K562 (cell line): ENCODE measurements around the gene P2RY11. TPM values are rescaled to one million over a fixed set of nuclear protein-coding genes. Genes with fewer than 3 reads are reported as not detected.
A peak's percentile ranks its signal among the peaks of the same experiment; 100 is the strongest.

Experiments used
- ADNP ChIP-seq: fragments of 200-800 bp; sonication (Bioruptor generic); IDR thresholded peaks from 2 replicates; pipeline ENCODE4 v1.6.1; 2016; ENCODE audit warnings: missing genetic modification characterization, missing compliant biosample characterization
- BCOR ChIP-seq: fragments of 450-650 bp; IDR thresholded peaks from 2 replicates; pipeline ENCODE4 v1.6.1; 2016
- BRD9 ChIP-seq: fragments of 450-650 bp; IDR thresholded peaks from 2 replicates; pipeline ENCODE4 v1.6.1; 2018; ENCODE audit warnings: low read depth; ENCODE audit not compliant: partially characterized antibody
- EGR1 ChIP-seq: fragments of 450-650 bp; conservative IDR thresholded peaks from 2 replicates; pipeline ENCODE4 v1.6.1; 2017; ENCODE audit warnings: mild to moderate bottlenecking
- ELF1 ChIP-seq: fragments of 200-800 bp; sonication (Bioruptor generic); IDR thresholded peaks from 2 replicates; pipeline ENCODE4 v1.6.1; 2016; ENCODE audit warnings: missing genetic modification characterization, missing compliant biosample characterization
- FOXO4 ChIP-seq: fragments of 450-650 bp; formaldehyde crosslinking; IDR thresholded peaks from 2 replicates; pipeline ENCODE4 v1.4.0; 2020; ENCODE audit warnings: mild to moderate bottlenecking, moderate library complexity
- GATAD2B ChIP-seq: fragments of 450-650 bp; IDR thresholded peaks from 2 replicates; pipeline ENCODE4 v1.6.1; 2017; ENCODE audit warnings: mild to moderate bottlenecking, borderline replicate concordance
- HDAC2 ChIP-seq: fragments of 450-650 bp; IDR thresholded peaks from 2 replicates; pipeline ENCODE4 v1.6.1; 2016; ENCODE audit warnings: mild to moderate bottlenecking
- IFI16 ChIP-seq: fragments of 250-450 bp; sonication (Bioruptor Pico); IDR thresholded peaks from 2 replicates; pipeline ENCODE4 v2.1.2; 2022; ENCODE audit warnings: mild to moderate bottlenecking, inconsistent platforms
- IRF9 ChIP-seq: fragments of 450-650 bp; IDR thresholded peaks from 2 replicates; pipeline ENCODE4 v1.6.1; 2016; ENCODE audit warnings: missing biosample characterization, missing genetic modification characterization
- LEF1 ChIP-seq: fragments of 450-650 bp; IDR thresholded peaks from 2 replicates; pipeline ENCODE4 v1.6.1; 2016; ENCODE audit warnings: mild to moderate bottlenecking
- MCM5 ChIP-seq: fragments of 450-650 bp; IDR thresholded peaks from 2 replicates; pipeline ENCODE4 v1.6.1; 2016; ENCODE audit warnings: low read depth
- MITF ChIP-seq: IDR thresholded peaks from 2 replicates; pipeline ENCODE4 v1.6.1; 2014; ENCODE audit warnings: antibody characterized with exemption
- MXD1 ChIP-seq: fragments of 250-450 bp; sonication (Bioruptor Pico); IDR thresholded peaks from 2 replicates; pipeline ENCODE4 v1.8.0; 2021; ENCODE audit warnings: borderline replicate concordance, mild to moderate bottlenecking, moderate library complexity; ENCODE audit not compliant: poor library complexity, severe bottlenecking
- PATZ1 ChIP-seq: fragments of 250-450 bp; sonication (Bioruptor Pico); IDR thresholded peaks from 2 replicates; pipeline ENCODE4 v1.5.0; 2020; ENCODE audit warnings: mild to moderate bottlenecking, borderline replicate concordance
- POLR2A ChIP-seq: fragments of 450-650 bp; conservative IDR thresholded peaks from 2 replicates; pipeline ENCODE4 v1.6.1; 2016
- RBM34 ChIP-seq: fragments of 200-400 bp; formaldehyde crosslinking; IDR thresholded peaks from 2 replicates; pipeline ENCODE4 v1.6.1; 2018; ENCODE audit warnings: low read length, borderline replicate concordance; ENCODE audit not compliant: insufficient read depth
- UBTF ChIP-seq, 2 experiments: IDR thresholded peaks; 2 replicates each; pipeline ENCODE4 v1.6.1; 2012; ENCODE audit warnings: improper control_type of control experiment in 2 of 2, low read depth in 2 of 2, low read length in 2 of 2, borderline replicate concordance in 1 of 2
- ZC3H4 ChIP-seq: sonication (generic); formaldehyde crosslinking; IDR thresholded peaks from 2 replicates; pipeline ENCODE4 v1.9.0; 2021; ENCODE audit warnings: missing genetic modification reagents, borderline replicate concordance
- ZNF143 ChIP-seq: sonication (generic); formaldehyde crosslinking; IDR thresholded peaks from 2 replicates; pipeline ENCODE4 v1.9.0; 2022; ENCODE audit warnings: mild to moderate bottlenecking, missing genetic modification reagents
- ZNF324 ChIP-seq: fragments of 250-450 bp; sonication (Bioruptor Pico); IDR thresholded peaks from 2 replicates; pipeline ENCODE4 v1.4.0; 2020; ENCODE audit warnings: mild to moderate bottlenecking
- ZNF354B ChIP-seq: fragments of 250-450 bp; sonication (Bioruptor Pico); IDR thresholded peaks from 2 replicates; pipeline ENCODE4 v1.4.0; 2020
- polyA plus RNA-seq, 8 experiments: library from polyadenylated mRNA; depleted of rRNA in 4 of 8; stranded (reverse) in 5 of 8; unstranded in 3 of 8; fragments of >200 nt; fragmentation: Nextera tagmentation in 2 of 8; fragmentation: Illumina TruSeq in 1 of 8; extraction: Ambion mirVana in 2 of 8; extraction: Trizol in 1 of 8; gene quantifications; 2 replicates each; pipeline versions ENCODE4 v1.2.1 to v1.2.3, GENCODE V29; 2011 to 2014; ENCODE audit warnings: inconsistent platforms in 1 of 8, missing spikeins in 1 of 8
- total RNA-seq, 7 experiments: library from RNA; depleted of rRNA in 6 of 7; stranded (reverse); fragments of >200 nt in 6 of 7; fragmentation: Illumina TruSeq in 2 of 7; extraction: Trizol in 2 of 7; gene quantifications; 2 replicates each; pipeline versions ENCODE4 v1.2.1 to v1.2.3, GENCODE V29; 2011 to 2021; ENCODE audit warnings: low replicate concordance in 1 of 7

P2RY11 gene
- total and polyA plus RNA-seq, 9 of the 15 experiments (the other 6 are each of a cell fraction or from before 2014, with no cell fraction given): 0.03 to 10.1 (median 1.5) TPM

- no peak for TF ChIP-seq ZNF143
- no peak for TF ChIP-seq ZNF354B (CRISPR knock-in tag)
- peak; percentile 67 for TF ChIP-seq EGR1
- TF ChIP-seq ZC3H4 (CRISPR knock-in tag): no peak
- no peak for TF ChIP-seq ZNF324
- TF ChIP-seq MXD1 (CRISPR knock-in tag): no peak
- TF ChIP-seq UBTF (IDR thresholded peaks at IDR 0.05; ENCODE audit: borderline replicate concordance in 1 of 2, low read depth in 2 of 2, low read length in 2 of 2): no peak
- TF ChIP-seq IFI16 (CRISPR knock-in tag): no peak
- peak; percentile 62 for TF ChIP-seq BRD9
- TF ChIP-seq IRF9 (tag): no peak
- peak; percentile 89 for TF ChIP-seq HDAC2
- peak; percentile 48; the same call in 1 of the 2 replicates for TF ChIP-seq ADNP
- TF ChIP-seq ELF1 (tag): no peak
- peak; percentile 98 for TF ChIP-seq BCOR
- no peak for TF ChIP-seq MCM5
- TF ChIP-seq GATAD2B: no peak
- TF ChIP-seq MITF: no peak
- TF ChIP-seq RBM34: no peak
- TF ChIP-seq PATZ1 (CRISPR knock-in tag): no peak
- no peak for TF ChIP-seq FOXO4 (CRISPR knock-in tag)
- TF ChIP-seq POLR2A: no peak
- TF ChIP-seq LEF1: no peak
Measured at GRCh38 chr19:10102787-10103236, 8.7 kb upstream of the P2RY11 start (continued).
